Measurements from ENCODE around the gene CCNDBP1. TPM values are rescaled to one million over a fixed set of nuclear protein-coding genes. Genes with fewer than 3 reads are reported as not detected.

CCNDBP1 gene
- total RNA-seq, 1 experiment from 2014 or later = 34.1 TPM

DNA sequence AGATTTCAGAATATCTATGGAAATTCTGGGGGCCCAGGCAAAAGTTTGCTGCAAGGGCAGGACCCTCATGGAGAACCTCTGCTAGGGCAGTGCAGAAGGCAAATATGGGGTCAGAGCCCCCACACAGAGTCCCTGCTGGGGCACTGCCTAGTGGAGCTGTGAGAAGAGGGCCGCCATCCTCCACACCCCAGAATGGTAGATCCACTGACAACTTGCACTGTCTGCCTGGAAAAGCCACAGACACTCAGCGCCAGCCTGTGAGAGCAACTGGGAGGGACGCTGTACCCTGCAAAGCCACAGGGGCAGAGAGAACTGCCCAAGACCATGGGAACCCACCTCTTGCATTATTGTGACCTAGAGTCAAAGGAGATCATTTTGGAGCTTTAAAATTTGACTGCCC is 13.8 kb downstream of the CCNDBP1 start:
- Histone ChIP-seq H3K27me3 (ENCODE audit: insufficient read depth, low read length) (no peaks in the 10 kb centered on the region), H4K8ac (replicated peaks; ENCODE audit: insufficient read length, low read depth, low read length) (no peak overlapping the region), H3T11ph (ENCODE audit: low read length) (no peak overlapping the region), H2AK5ac (ENCODE audit: insufficient read length, low read length) (no peak overlapping the region), H3K9me3 (ENCODE audit: control insufficient read depth, low read depth, low read length) (no peaks in the 10 kb centered on the region), H3K4me1 (ENCODE audit: insufficient read depth, low read length) (no peaks in the 10 kb centered on the region), H4K5ac (ENCODE audit: insufficient read length, low read depth, low read length) (no peak overlapping the region), H4K91ac (ENCODE audit: insufficient read length, low read depth, low read length) (no peak overlapping the region), H2BK5ac (ENCODE audit: insufficient read length, low read length) (no peak overlapping the region), H3K23ac (ENCODE audit: insufficient read length, low read depth, low read length) (no peak overlapping the region), H3K79me1 (ENCODE audit: insufficient read depth, low read depth, low read length, poor library complexity, severe bottlenecking) (no peaks in the 10 kb centered on the region), H2BK15ac (ENCODE audit: low read depth, low read length) (no peak overlapping the region), H3K4me2 (ENCODE audit: insufficient read depth, insufficient read length, low read length) (no peak overlapping the region), H2BK12ac (ENCODE audit: insufficient read length, low read depth, low read length) (no peak overlapping the region), H3K9ac (ENCODE audit: extremely low read depth, insufficient read length, low read length) (no peak overlapping the region), H2AFZ (ENCODE audit: low read length) (no peak overlapping the region), H2BK20ac (ENCODE audit: low read depth, low read length, poor library complexity, severe bottlenecking) (no peak overlapping the region), H3K18ac (ENCODE audit: insufficient read length, low read depth, low read length) (no peak overlapping the region), H3K79me2 (ENCODE audit: insufficient read depth, low read length) (no peaks in the 10 kb centered on the region), H3K4ac (ENCODE audit: low read depth, low read length) (no peak overlapping the region), H2BK120ac (ENCODE audit: low read depth, low read length, poor library complexity, severe bottlenecking) (no peak overlapping the region), H3K23me2 (ENCODE audit: insufficient read length, low read depth, low read length, poor library complexity, severe bottlenecking) (no peaks in the 10 kb centered on the region), H3K14ac (ENCODE audit: insufficient read depth, low read length) (no peak overlapping the region), H3K27ac (ENCODE audit: insufficient read length, low read depth, low read length) (no peak overlapping the region), H4K20me1 (ENCODE audit: control insufficient read depth, insufficient read depth, insufficient read length) (no peaks in the 10 kb centered on the region), H3K56ac (ENCODE audit: insufficient read length, low read depth, low read length) (no peak overlapping the region)
- no CpG with 5 or more reads among the region's 3 CpGs for WGBS (ENCODE audit: extremely low coverage, insufficient read length, low lambda C conversion rate)
- peaks cover 0 to 1% of the 10 kb centered on the region in 2 experiments; a peak in 2 of 4 replicates for H3K4me1 Mint-ChIP-seq
- H3K9me3 Mint-ChIP-seq = peaks cover 7 to 12% of the 10 kb centered on the region in 2 experiments; a peak in 4 of 5 replicates
- peaks cover 3% of the 10 kb centered on the region; the same call in 1 of the 2 replicates for H3K27me3 Mint-ChIP-seq (ENCODE audit: low read depth)
- DNase-seq = no peak
- H3K36me3 Mint-ChIP-seq (ENCODE audit: insufficient read depth in 1 of 3, low read depth in 3 of 3) = peaks cover 4 to 37% (median 17%) of the 10 kb centered on the region in 3 experiments; a peak in 6 of 7 replicates
- no peak overlapping the region for H3K4me3 Mint-ChIP-seq
- TF ChIP-seq, protein P1, sequence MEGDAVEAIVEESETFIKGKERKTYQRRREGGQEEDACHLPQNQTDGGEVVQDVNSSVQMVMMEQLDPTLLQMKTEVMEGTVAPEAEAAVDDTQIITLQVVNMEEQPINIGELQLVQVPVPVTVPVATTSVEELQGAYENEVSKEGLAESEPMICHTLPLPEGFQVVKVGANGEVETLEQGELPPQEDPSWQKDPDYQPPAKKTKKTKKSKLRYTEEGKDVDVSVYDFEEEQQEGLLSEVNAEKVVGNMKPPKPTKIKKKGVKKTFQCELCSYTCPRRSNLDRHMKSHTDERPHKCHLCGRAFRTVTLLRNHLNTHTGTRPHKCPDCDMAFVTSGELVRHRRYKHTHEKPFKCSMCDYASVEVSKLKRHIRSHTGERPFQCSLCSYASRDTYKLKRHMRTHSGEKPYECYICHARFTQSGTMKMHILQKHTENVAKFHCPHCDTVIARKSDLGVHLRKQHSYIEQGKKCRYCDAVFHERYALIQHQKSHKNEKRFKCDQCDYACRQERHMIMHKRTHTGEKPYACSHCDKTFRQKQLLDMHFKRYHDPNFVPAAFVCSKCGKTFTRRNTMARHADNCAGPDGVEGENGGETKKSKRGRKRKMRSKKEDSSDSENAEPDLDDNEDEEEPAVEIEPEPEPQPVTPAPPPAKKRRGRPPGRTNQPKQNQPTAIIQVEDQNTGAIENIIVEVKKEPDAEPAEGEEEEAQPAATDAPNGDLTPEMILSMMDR (conservative IDR thresholded peaks at IDR 0.05) = no peak
- no peak overlapping the region for H3K27ac Mint-ChIP-seq
